Natural killer cell treated with Interleukin-12 subunit alpha and Interleukin-12 subunit beta and Interleukin-15 and Interleukin-18, amount 100 ng/mL, for 72 hours (primary cell): Measurements from ENCODE around the gene DCAF6. TPM values are rescaled to one million over a fixed set of nuclear protein-coding genes. Genes with fewer than 3 reads are reported as not detected.

Experiments used
- ATAC-seq, 2 donors: fragments of 150-1000 bp; cut with Tn5 transposase in 1 of 2; sonication (Bioruptor Pico), chemical (Tn5 transposase) in 1 of 2; 2 replicates each; pipeline ENCODE4 v1.10.0; 2021
- DNase-seq: peaks from one replicate; pipeline ENCODE4 v3.0.0; 2022; ENCODE audit warnings: low spot score
- H3K27ac Mint-ChIP-seq, 2 donors: 1 replicate in 1 of 2; 2 replicates in 1 of 2; pipeline ENCODE4 v1.8.0; 2022; ENCODE audit warnings: mixed read lengths in 2 of 2, mild to moderate bottlenecking in 1 of 2, moderate library complexity in 1 of 2
- H3K27me3 Mint-ChIP-seq, 2 donors: 1 replicate in 1 of 2; 2 replicates in 1 of 2; pipeline ENCODE4 v1.8.0; 2022; ENCODE audit warnings: mixed read lengths in 2 of 2
- H3K36me3 Mint-ChIP-seq: one replicate; pipeline ENCODE4 v1.8.0; 2022; ENCODE audit warnings: mixed read lengths
- H3K4me1 Mint-ChIP-seq, 2 donors: 1 replicate in 1 of 2; 2 replicates in 1 of 2; pipeline ENCODE4 v1.8.0; 2022; ENCODE audit warnings: low read depth in 2 of 2, mixed read lengths in 2 of 2, mild to moderate bottlenecking in 1 of 2
- H3K4me3 Mint-ChIP-seq: one replicate; pipeline ENCODE4 v1.8.0; 2022; ENCODE audit warnings: mixed read lengths
- H3K9me3 Mint-ChIP-seq: 2 replicates; pipeline ENCODE4 v1.8.0; 2022; ENCODE audit warnings: mixed read lengths
- total RNA-seq, 2 donors: library from RNA; stranded (reverse); gene quantifications; one replicate each; pipeline ENCODE4 v1.2.3, GENCODE V29; 2022

Gene DCAF6
- total RNA-seq, 2 donors from 2014 or later: 18.3 to 29.3 TPM

DNA sequence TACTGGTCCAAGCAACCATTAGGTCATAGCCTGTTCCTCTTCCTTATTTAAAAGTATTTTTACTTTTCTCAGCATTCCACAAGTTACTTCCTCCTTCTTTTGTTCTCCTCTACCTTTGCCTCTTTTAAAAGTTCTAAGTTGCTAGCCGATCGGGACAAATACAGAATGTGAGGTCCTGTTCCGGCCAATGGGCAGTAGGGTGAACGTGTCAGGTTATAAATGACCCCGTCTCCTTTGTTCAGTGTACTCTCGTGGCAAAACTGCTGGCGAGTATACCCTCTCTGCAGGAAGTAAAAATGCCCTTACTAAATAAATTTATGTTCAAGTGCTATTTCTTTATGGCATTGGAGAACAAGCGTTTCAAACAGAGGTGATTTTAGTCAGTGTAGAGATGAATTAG is 25.1 kb upstream of the DCAF6 start:
- Mint-ChIP-seq H3K9me3 (peaks cover 6% of the 10 kb centered on the region), H3K4me3 (no peak overlapping the region), H3K4me1 (peaks cover 0 to 4% of the 10 kb centered on the region in 2 donors), H3K36me3 (peaks cover 5% of the 10 kb centered on the region), H3K27me3 (peaks cover 8 to 11% of the 10 kb centered on the region in 2 donors), H3K27ac (no peak overlapping the region)
- DNase-seq (no peak), ATAC-seq (no peak)

DNA sequence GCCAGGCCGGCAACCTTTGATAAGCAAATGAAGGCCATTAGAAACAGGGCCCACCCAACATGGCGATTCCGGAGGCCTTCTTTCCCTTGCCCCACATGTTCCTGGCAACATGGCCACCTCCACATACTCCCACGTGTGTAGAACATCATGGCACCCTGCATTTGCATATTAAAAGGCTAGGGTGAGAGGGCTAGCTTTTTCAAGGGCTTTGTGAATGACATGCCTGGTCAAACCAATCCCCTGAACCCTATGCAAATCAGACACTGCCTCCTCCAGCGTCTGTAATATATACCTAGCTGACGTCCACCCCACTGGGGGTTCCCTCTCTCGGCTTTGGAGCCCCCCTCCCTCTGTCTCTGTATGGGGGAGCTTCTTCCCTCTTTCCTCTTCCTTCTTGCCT is 24.2 kb upstream of the DCAF6 start:
- peaks cover 8 to 9% of the 10 kb centered on the region in 2 donors for H3K27me3 Mint-ChIP-seq
- H3K9me3 Mint-ChIP-seq: peaks cover 6% of the 10 kb centered on the region
- peaks cover 10% of the 10 kb centered on the region for H3K36me3 Mint-ChIP-seq
- no peak overlapping the region for H3K4me3 Mint-ChIP-seq
- H3K27ac Mint-ChIP-seq: no peak overlapping the region
- no peak for DNase-seq
- no peak for ATAC-seq
- H3K4me1 Mint-ChIP-seq: peaks cover 0 to 4% of the 10 kb centered on the region in 2 donors

DNA sequence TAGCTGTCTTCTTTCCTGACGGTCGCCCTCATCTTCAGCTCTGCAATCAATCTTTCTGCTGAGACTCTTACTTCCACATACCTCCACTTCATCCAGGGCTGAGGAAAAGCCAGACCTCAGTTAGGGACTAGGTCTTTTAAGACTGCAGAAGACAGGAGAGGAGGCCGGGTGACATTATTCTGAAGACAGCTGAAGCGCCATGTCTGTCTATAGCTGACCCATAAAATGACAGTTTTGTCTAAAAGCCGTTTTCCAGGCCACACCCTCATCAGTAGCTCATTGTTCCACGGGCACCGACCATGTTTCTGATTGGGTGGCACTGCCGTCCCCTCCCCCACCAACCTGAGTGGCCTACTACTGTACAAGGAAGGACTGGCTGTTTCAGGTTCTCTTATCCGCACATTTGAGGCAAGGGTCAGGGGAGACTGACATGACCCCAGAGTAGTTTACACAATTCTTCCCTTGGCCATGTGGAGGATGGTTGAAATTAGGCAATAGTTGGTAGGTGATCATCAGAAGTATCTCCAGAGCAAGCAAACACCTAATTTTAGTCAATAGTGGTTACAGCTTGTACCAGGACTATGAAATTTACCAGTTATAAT is 22.5 kb upstream of the DCAF6 start, which contains the start of gene ADCY10:
Gene ADCY10, minus strand, starts transcription at position 240 of the 602 bp plus-strand sequence. CDS start 8,994 bp downstream, outside the sequence.
- H3K27me3 Mint-ChIP-seq: peaks cover 5 to 6% of the 10 kb centered on the region in 2 donors
- no peak for ATAC-seq
- no peak within 1 kb of the TSS for H3K4me3 Mint-ChIP-seq

DNA sequence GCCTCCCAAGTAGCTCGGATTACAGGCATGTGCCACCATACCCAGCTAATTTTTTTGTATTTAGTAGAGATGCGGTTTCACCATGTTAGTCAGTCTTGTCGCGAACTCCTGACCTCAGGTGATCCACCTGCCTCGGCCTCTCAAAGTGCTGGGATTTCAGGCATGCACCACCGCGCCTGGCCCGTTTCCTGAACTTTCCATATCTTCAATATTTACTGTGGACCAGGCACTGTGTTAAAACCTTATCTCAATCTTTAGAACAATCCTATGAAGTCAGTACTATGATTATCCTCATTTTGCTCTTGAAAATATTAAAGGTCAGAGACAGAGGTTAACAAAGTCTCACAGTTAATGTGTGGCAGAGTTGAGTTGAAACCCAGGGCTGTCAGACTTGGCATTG is 20.9 kb upstream of the DCAF6 start:
- no peak overlapping the region for H3K27ac Mint-ChIP-seq
- peaks cover 10% of the 10 kb centered on the region for H3K36me3 Mint-ChIP-seq
- H3K27me3 Mint-ChIP-seq: peaks cover 0 to 6% of the 10 kb centered on the region in 2 donors
- no peak overlapping the region for H3K4me3 Mint-ChIP-seq
- DNase-seq: no peak
- H3K9me3 Mint-ChIP-seq: no peaks in the 10 kb centered on the region
- no peaks in the 10 kb centered on the region for H3K4me1 Mint-ChIP-seq
- ATAC-seq: no peak

More for the DNA sequence above, 22.5 kb upstream of the DCAF6 start, which contains the start of gene ADCY10:
- Mint-ChIP-seq H3K4me1 (peaks cover 0 to 4% of the 10 kb centered on the region in 2 donors), H3K9me3 (peaks cover 6% of the 10 kb centered on the region), H3K36me3 (peaks cover 15% of the 10 kb centered on the region), H3K27ac (no peak within 1 kb of the TSS)
- DNase-seq: no peak

DNA sequence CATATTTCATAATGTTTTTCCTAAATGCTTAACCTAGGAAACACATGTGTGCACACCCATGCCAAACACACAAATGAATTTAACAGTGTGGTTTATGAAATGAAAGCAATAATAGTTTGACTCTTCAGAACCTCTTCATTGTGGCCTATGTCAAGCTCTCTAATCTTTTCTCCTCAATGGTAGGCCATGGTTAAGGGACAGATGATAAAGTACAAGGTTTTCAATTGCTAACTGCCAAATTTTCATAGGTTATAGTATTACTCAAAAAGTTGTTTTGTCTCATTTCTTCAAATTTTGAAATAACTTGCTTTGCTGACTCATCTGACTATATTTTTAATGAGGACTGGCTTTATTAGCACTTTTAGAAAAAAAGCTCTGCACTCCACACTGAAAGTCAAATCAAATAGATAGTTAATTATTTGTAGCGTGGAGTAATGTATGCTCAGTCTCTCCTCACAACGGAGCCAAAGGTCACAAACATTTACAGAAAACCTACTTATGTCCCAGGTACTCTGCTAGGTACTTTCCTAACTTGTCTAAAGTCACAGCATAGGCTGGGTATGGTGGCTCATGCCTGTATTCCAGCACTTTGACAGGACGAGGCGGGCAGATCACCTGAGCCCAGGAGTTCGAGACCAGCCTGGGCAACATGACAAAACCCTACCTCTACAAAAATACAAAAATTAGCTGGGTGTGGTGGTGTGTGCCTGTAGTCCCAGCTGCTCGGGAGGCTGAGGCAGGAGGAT is 19.5 kb upstream of the DCAF6 start:
- Mint-ChIP-seq H3K27ac (no peak overlapping the region), H3K27me3 (no peaks in the 10 kb centered on the region)
- no peak for ATAC-seq

DNA sequence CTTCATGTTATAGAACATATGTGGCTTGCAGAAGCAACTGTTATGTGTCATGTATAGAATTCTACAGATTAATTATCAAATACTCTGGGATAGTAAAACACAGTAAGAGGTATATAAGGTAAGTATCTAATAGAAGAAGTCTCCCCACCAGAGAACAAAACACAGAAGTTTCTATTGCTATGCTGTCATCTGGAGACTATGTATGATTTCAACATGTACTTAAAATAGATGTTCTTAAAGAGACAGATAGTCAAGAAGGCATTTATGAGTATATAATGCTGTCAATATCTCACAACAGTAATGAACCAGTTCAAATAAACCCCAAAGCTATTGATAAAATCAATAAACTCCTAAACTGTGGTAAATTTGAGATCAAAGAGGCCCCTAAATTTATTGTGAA is 14.5 kb upstream of the DCAF6 start:
- Mint-ChIP-seq H3K27me3 (no peaks in the 10 kb centered on the region), H3K4me3 (no peak overlapping the region), H3K4me1 (peaks cover 0 to 3% of the 10 kb centered on the region in 2 donors), H3K27ac (no peak overlapping the region), H3K36me3 (peaks cover 6% of the 10 kb centered on the region), H3K9me3 (no peaks in the 10 kb centered on the region)
- no peak for DNase-seq
- no peak for ATAC-seq

More for the DNA sequence above, 19.5 kb upstream of the DCAF6 start:
- Mint-ChIP-seq H3K4me1 (no peaks in the 10 kb centered on the region), H3K9me3 (no peaks in the 10 kb centered on the region), H3K36me3 (peaks cover 10% of the 10 kb centered on the region), H3K4me3 (no peak overlapping the region)
- no peak for DNase-seq

DNA sequence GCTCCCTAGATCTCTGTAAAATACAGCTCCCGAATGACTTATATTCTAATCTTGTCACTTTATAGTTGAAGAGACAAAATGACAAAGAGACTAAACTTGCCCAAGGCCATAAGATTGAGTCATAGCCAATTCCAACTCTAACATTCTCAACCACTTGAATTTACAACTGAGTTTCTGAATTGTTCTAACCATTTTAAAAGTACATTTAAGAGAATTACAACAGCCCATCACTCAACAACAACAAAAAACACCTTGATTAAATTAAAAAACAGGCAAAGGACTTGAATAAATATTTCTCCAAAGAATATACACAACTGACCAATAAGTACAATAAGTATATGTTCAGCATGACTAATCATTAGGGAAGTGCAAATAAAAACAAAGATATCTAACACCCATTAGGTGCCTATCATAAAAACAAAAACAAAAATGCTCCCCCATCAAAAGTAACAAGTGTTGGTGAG is 13.8 kb upstream of the DCAF6 start:
- Mint-ChIP-seq H3K27ac (no peak overlapping the region), H3K4me1 (peaks cover 0 to 3% of the 10 kb centered on the region in 2 donors), H3K9me3 (no peaks in the 10 kb centered on the region), H3K36me3 (peaks cover 5% of the 10 kb centered on the region), H3K4me3 (no peak overlapping the region), H3K27me3 (no peaks in the 10 kb centered on the region)
- ATAC-seq: no peak
- no peak for DNase-seq

DNA sequence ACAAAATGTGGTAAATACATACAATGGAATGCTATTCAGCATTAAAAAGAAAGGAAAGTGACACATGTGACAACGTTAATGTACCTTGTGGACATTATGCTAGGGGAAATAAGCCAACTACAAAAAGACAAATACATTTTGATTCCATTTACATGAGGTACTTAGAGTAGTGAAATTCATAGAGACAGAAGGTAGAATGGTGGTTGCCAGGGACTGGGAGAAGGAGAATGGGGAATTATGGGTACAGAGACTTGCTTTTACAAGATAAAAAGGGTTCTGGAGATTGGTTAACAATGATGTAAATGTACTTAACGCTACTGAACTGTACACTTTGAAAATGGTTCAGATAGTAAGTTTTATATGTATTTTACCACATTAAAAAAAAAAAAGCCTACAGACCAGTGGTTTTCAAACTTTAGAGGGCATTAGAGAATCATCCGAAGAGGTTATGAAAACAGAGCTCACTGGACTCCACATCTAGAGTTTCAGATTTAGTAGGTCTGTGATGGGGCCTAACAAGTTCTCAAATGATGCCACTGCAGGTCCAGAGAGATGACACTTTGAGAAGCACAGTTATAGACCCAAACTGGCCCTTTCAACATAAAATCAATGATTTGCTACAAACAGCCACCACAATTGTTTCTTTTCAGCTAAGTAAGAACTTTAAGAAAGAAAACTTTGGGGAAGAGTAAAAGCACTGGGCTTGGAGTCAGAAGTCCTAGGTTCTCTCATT is 13.0 kb upstream of the DCAF6 start:
- no peak for ATAC-seq
- peaks cover 0 to 3% of the 10 kb centered on the region in 2 donors for H3K4me1 Mint-ChIP-seq
- H3K27me3 Mint-ChIP-seq: no peaks in the 10 kb centered on the region
- H3K36me3 Mint-ChIP-seq: no peaks in the 10 kb centered on the region
- H3K9me3 Mint-ChIP-seq: no peaks in the 10 kb centered on the region
- no peak for DNase-seq
- H3K4me3 Mint-ChIP-seq: no peak overlapping the region
- H3K27ac Mint-ChIP-seq: no peak overlapping the region

DNA sequence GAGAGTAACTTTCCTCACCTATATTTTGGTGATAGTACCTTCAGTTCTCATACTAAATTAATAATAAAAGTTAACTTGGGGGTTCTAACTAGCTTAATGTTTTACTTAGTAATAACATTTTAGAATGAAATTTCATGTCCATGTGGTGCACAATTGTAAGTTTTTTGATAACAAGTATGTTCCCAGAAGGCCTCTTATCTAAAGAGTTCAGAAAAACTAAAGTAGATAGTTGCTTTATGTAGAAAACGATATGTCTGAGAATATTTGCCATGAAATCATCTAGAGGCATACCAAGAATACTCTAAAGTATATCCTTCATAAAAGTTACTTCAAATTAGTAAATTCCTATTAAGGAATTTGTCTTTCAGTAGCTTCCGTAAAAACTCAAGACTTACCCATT is 12.4 kb upstream of the DCAF6 start:
- no peaks in the 10 kb centered on the region for H3K27me3 Mint-ChIP-seq
- ATAC-seq (no peak), DNase-seq (no peak)
- H3K4me1 Mint-ChIP-seq: peaks cover 0 to 3% of the 10 kb centered on the region in 2 donors
- no peak overlapping the region for H3K27ac Mint-ChIP-seq
- no peak overlapping the region for H3K4me3 Mint-ChIP-seq
- no peaks in the 10 kb centered on the region for H3K9me3 Mint-ChIP-seq
- H3K36me3 Mint-ChIP-seq: no peaks in the 10 kb centered on the region

DNA sequence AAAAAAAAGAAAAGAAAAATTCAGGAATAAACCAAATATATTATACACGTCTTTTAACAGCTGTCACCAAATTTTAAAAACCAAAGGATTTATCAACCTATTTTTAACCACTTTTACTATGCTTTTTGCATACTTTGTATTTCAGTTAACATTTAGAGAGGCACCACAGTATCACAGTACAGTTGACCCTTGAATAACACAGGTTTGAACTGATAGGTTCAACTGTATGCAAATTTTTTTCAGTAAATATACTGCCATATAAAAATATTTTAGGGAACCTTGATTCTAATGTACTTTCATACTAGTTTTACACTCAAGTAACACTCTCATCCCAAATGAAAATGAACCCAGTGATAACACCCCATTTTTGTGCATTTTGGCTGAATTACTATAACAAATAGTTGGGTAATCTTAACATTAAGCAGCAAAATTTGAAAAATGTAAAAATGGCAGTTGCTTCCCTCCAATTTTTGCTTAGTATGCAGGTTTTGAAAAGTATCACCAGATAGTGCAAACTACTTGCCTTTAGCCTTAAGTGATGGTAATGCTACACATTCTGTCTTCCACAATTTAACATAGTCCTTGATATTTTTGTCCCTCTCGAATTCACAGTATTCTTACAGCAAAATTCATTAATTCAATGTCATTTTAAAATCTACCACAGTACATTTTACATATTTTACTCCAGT is 11.8 kb upstream of the DCAF6 start:
- no peak for DNase-seq
- Mint-ChIP-seq H3K9me3 (no peaks in the 10 kb centered on the region), H3K27ac (no peak overlapping the region), H3K4me3 (no peak overlapping the region), H3K36me3 (no peaks in the 10 kb centered on the region), H3K4me1 (peaks cover 0 to 3% of the 10 kb centered on the region in 2 donors), H3K27me3 (no peaks in the 10 kb centered on the region)
- ATAC-seq: no peak

DNA sequence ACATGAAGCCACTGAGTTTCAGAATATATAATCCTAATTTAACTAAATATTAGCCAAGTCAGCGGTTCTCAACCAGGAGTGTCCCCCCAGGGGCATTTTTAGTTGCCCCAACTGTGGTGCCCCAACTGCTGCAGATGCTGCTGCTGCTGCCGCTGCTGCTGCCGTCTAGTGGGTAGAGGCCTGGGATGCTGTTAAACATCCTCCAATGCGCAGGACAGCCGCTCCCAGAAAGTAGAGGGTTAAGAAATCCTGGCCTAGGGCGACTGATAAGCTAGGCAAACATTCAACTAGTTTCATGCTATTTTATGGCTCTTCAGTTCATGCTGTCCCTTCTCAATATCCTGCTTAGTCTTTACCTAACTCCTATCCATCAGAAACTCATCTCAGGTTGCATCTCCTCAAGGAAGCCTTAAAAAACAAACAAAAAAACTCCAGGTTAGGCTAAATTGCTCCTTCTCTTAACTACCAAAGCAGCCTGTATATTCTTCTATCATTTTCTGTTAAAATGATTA is 9.9 kb upstream of the DCAF6 start:
- Mint-ChIP-seq H3K9me3 (no peaks in the 10 kb centered on the region), H3K4me1 (peaks cover 0 to 3% of the 10 kb centered on the region in 2 donors), H3K36me3 (no peaks in the 10 kb centered on the region), H3K4me3 (no peak overlapping the region), H3K27ac (no peak overlapping the region), H3K27me3 (no peaks in the 10 kb centered on the region)
- DNase-seq: no peak
- ATAC-seq: no peak

DNA sequence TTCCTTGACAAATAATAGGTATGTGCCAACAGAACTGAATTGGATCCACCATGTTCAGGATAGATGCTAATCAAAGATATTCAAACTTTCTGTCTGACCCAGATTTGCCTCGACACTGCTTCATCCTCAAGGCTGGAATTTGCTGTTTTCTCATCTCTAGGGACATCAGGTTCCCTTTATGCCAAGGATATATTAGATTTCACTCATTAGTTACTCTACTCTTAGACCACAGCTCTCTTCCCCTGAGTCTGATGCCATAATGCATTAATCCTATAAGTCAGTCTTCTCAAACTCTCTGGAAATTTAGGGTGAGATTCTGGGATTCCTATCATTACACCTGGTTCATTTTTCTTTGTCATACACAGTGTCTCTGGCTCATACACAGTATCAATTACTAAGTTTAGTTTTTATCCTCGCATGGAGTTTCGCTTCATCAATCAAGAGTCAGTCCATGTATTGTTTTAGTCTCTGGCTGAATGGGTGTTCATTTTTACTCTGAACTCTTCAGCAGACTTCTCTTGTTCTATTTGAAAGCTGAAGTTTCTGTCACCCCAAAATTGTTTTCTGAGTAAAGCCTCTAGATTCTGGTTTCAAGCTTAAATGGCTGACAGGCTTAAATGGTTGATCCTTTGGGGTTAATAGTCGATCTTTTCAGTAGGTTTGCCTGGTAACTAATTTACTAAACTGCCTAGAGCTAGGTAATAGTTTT is 9.3 kb upstream of the DCAF6 start:
- H3K27ac Mint-ChIP-seq: no peak overlapping the region
- DNase-seq (no peak), ATAC-seq (no peak)
- H3K4me3 Mint-ChIP-seq: no peak overlapping the region
- peaks cover 0 to 3% of the 10 kb centered on the region in 2 donors for H3K4me1 Mint-ChIP-seq
- H3K36me3 Mint-ChIP-seq: no peaks in the 10 kb centered on the region
- no peaks in the 10 kb centered on the region for H3K27me3 Mint-ChIP-seq
- H3K9me3 Mint-ChIP-seq: no peaks in the 10 kb centered on the region

DNA sequence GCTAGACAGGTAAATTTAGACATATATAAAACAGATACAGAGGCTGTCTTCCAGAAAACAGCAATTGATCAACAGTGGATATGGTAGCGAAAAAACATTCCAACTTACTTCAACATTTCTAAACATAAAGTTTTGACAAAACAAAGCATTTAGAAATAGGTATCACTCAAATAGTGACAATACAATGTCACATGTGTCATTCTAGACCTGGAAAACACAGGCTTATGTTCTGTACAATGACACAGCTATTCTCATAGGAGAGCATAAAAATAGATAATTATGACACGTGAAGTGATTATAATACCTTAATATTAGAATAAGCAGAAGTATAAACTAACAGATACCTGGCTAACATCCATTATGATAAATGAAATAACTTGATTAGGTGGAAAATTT is 8.0 kb upstream of the DCAF6 start:
- ATAC-seq: no peak
- DNase-seq: no peak
- Mint-ChIP-seq H3K4me3 (no peak overlapping the region), H3K4me1 (peaks cover under 1% of the 10 kb centered on the region in 2 donors), H3K36me3 (no peaks in the 10 kb centered on the region), H3K27ac (no peak overlapping the region), H3K27me3 (no peaks in the 10 kb centered on the region), H3K9me3 (no peaks in the 10 kb centered on the region)
